Mesenchymal stem cell (in vitro differentiated cells and primary cell): ENCODE data around the gene CIAO2A.

ENCODE experiments used
- DNase-seq: peaks from one replicate; pipeline ENCODE4 v3.0.0-alpha.2; 2013
- H2AFZ ChIP-seq: one replicate; pipeline ENCODE4 v1.6.1; 2013; ENCODE audit warnings: low read depth, mild to moderate bottlenecking, control low read depth, inconsistent platforms, low read length, moderate library complexity
- H2AK5ac ChIP-seq: 2 replicates; pipeline ENCODE4 v1.6.1; 2013; ENCODE audit warnings: low read length, moderate library complexity, mild to moderate bottlenecking, inconsistent platforms; ENCODE audit not compliant: severe bottlenecking
- H2BK120ac ChIP-seq: one replicate; pipeline ENCODE4 v1.6.1; 2013; ENCODE audit warnings: low read depth, mild to moderate bottlenecking, inconsistent platforms, low read length, moderate library complexity
- H2BK12ac ChIP-seq, 2 experiments: one replicate each; pipeline ENCODE4 v1.6.1; 2013; ENCODE audit warnings: inconsistent platforms in 2 of 2, low read length in 2 of 2, mild to moderate bottlenecking in 2 of 2, moderate library complexity in 2 of 2, control low read depth in 1 of 2
- H2BK15ac ChIP-seq: one replicate; pipeline ENCODE4 v1.6.1; 2013; ENCODE audit warnings: mild to moderate bottlenecking, low read depth, inconsistent platforms; ENCODE audit not compliant: poor library complexity, severe bottlenecking
- H2BK5ac ChIP-seq: 2 replicates; pipeline ENCODE4 v1.6.1; 2013; ENCODE audit warnings: low read depth, mild to moderate bottlenecking, low read length, control low read depth, inconsistent platforms; ENCODE audit not compliant: poor library complexity, severe bottlenecking
- H3K14ac ChIP-seq, 2 experiments: one replicate each; pipeline ENCODE4 v1.6.1; 2013; ENCODE audit warnings: inconsistent platforms in 2 of 2, low read length in 2 of 2, control low read depth in 1 of 2, mild to moderate bottlenecking in 1 of 2, moderate library complexity in 1 of 2
- H3K18ac ChIP-seq, 2 experiments: one replicate each; pipeline ENCODE4 v1.6.1; 2013; ENCODE audit warnings: inconsistent platforms in 2 of 2, low read length in 2 of 2, control low read depth in 1 of 2, low read depth in 1 of 2, mild to moderate bottlenecking in 1 of 2
- H3K23ac ChIP-seq, 2 experiments: one replicate each; pipeline ENCODE4 v1.6.1; 2013; ENCODE audit warnings: inconsistent platforms in 2 of 2, low read length in 2 of 2, mild to moderate bottlenecking in 2 of 2, moderate library complexity in 2 of 2, control low read depth in 1 of 2
- H3K27ac ChIP-seq: 2 replicates; pipeline ENCODE4 v1.5.1; 2013; ENCODE audit warnings: mild to moderate bottlenecking, moderate library complexity, low read length, control low read depth, inconsistent platforms; ENCODE audit not compliant: poor library complexity, severe bottlenecking
- H3K27me3 ChIP-seq, 2 experiments: 2 replicates each; pipeline versions ENCODE4 v1.6.1 to v1.7.0; 2013; ENCODE audit warnings: low read length in 2 of 2, mild to moderate bottlenecking in 2 of 2, moderate library complexity in 2 of 2, control low read depth in 1 of 2, inconsistent platforms in 1 of 2; ENCODE audit not compliant: control insufficient read depth in 1 of 2, insufficient read depth in 1 of 2
- H3K36me3 ChIP-seq, 2 experiments: 2 replicates each; pipeline versions ENCODE4 v1.6.1 to v1.7.0; 2013; ENCODE audit warnings: low read length in 2 of 2, control low read depth in 1 of 2, inconsistent platforms in 1 of 2, low read depth in 1 of 2, mild to moderate bottlenecking in 1 of 2; ENCODE audit not compliant: insufficient read depth in 2 of 2, control insufficient read depth in 1 of 2
- H3K4ac ChIP-seq, 2 experiments: one replicate each; pipeline ENCODE4 v1.6.1; 2013; ENCODE audit warnings: inconsistent platforms in 2 of 2, low read length in 2 of 2, mild to moderate bottlenecking in 2 of 2, moderate library complexity in 2 of 2, control low read depth in 1 of 2, low read depth in 1 of 2
- H3K4me1 ChIP-seq: 2 replicates; pipeline ENCODE4 v1.6.1; 2013; ENCODE audit warnings: low read depth, low read length, control low read depth; ENCODE audit not compliant: control insufficient read depth, insufficient read depth
- H3K4me2 ChIP-seq: 2 replicates; pipeline ENCODE4 v1.6.1; 2013; ENCODE audit warnings: low read length, mild to moderate bottlenecking, inconsistent platforms; ENCODE audit not compliant: poor library complexity, severe bottlenecking
- H3K4me3 ChIP-seq, 2 experiments: 2 replicates each; pipeline versions ENCODE4 v1.5.1 to v1.7.0; 2013; ENCODE audit warnings: low read length in 2 of 2, mild to moderate bottlenecking in 2 of 2, control low read depth in 1 of 2, low read depth in 1 of 2; ENCODE audit not compliant: insufficient read depth in 1 of 2
- H3K79me1 ChIP-seq: replicated peaks from 2 replicates; pipeline ENCODE4 v1.6.1; 2013; ENCODE audit warnings: mild to moderate bottlenecking, control low read depth, low read length, inconsistent platforms; ENCODE audit not compliant: poor library complexity, severe bottlenecking
- H3K9ac ChIP-seq: 2 replicates; pipeline ENCODE4 v1.7.0; 2013; ENCODE audit warnings: mild to moderate bottlenecking, low read length, moderate library complexity
- H3K9me3 ChIP-seq: 2 replicates; pipeline ENCODE4 v1.7.0; 2013; ENCODE audit warnings: mild to moderate bottlenecking, low read length; ENCODE audit not compliant: control insufficient read depth
- H4K8ac ChIP-seq: one replicate; pipeline ENCODE4 v1.6.1; 2013; ENCODE audit warnings: inconsistent platforms, mild to moderate bottlenecking, low read length, moderate library complexity
- H4K91ac ChIP-seq: one replicate; pipeline ENCODE4 v1.6.1; 2013; ENCODE audit warnings: mild to moderate bottlenecking, low read length, inconsistent platforms
- WGBS: methylation state at CpG from one replicate; pipeline ENCODE4 v1.1.7; 2013; ENCODE audit warnings: mixed read lengths; 5-methylcytosine and 5-hydroxymethylcytosine counted together

The CIAO2A gene

GRCh38 chr15:64026591-64026990 is 67.0 kb downstream of the CIAO2A start:
- no peak overlapping the region for H3K4me2 ChIP-seq
- no peak overlapping the region for H3K27ac ChIP-seq
- no peak overlapping the region for H2BK120ac ChIP-seq
- H3K36me3 ChIP-seq: peaks cover 0 to 2% of the 10 kb centered on the region in 2 experiments
- no peaks in the 10 kb centered on the region for H3K79me1 ChIP-seq
- H2BK15ac ChIP-seq: no peak overlapping the region
- H3K23ac ChIP-seq: no peak overlapping the region
- H2BK5ac ChIP-seq: no peak overlapping the region
- DNase-seq: peak; percentile 18
- H2AFZ ChIP-seq: no peak overlapping the region
- H2AK5ac ChIP-seq: no peak overlapping the region
- H3K9me3 ChIP-seq: no peaks in the 10 kb centered on the region
- no peak overlapping the region for H3K4me3 ChIP-seq
- H3K14ac ChIP-seq: no peak overlapping the region
- 98% methylated on average over 4 of the region's 4 CpGs for WGBS
- H4K8ac ChIP-seq: no peak overlapping the region
- H3K27me3 ChIP-seq: peaks cover 0 to 5% of the 10 kb centered on the region in 2 experiments
- H2BK12ac ChIP-seq: no peak overlapping the region
- no peaks in the 10 kb centered on the region for H3K4me1 ChIP-seq
- no peak overlapping the region for H3K4ac ChIP-seq
- H4K91ac ChIP-seq: no peak overlapping the region
- no peak overlapping the region for H3K18ac ChIP-seq
- H3K9ac ChIP-seq: no peak overlapping the region

DNA sequence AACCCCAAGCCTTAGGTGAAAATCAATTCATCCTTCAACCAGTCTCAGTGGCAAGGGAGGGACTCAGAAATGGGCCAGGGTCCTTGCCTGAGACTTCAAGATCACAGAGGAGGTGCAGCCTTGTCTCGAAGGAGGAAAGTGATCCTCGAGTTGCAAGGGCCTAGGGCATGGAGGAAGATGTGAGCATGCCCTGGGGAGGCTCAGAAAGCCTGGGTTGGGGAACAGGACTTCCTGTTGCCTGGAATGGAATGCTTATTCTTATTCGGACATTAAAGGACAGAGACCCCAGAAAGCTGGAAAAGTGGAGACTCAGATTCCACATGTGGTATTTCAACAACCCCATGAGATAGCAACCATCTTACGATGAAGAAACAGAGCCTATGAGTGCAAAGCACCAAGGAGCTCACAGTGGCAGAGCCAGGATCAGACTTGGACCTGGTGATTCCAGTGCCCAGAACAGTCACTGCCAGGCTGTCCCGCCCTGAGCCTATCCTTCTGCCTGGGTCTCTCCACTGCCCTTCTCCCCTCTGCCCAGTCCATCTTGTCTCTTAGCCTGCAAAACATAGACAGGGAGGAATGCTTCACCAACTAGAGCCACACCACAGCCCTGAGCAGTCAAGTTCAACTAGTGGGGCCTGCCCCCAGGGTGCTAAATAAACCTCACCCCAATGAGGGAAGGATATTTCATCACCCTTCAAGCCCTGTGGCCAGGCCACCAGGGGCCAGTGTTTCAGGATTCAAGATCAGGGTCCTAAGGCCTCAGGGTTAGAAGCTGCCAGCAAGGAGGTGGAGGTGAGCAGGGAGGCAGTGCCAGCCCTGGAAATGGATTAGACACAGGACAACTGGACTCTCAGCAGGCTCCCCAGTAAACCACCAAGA is 69.2 kb downstream of the CIAO2A start:
- no peak overlapping the region for H3K27ac ChIP-seq
- H3K4me2 ChIP-seq: no peak overlapping the region
- no peak overlapping the region for H3K23ac ChIP-seq
- H2BK15ac ChIP-seq: no peak overlapping the region
- no peaks in the 10 kb centered on the region for H3K4me1 ChIP-seq
- peaks cover 0 to 14% of the 10 kb centered on the region in 2 experiments for H3K27me3 ChIP-seq
- H4K91ac ChIP-seq: no peak overlapping the region
- no peak overlapping the region for H4K8ac ChIP-seq
- H3K14ac ChIP-seq: no peak overlapping the region
- no peaks in the 10 kb centered on the region for H3K9me3 ChIP-seq
- no peak overlapping the region for H2BK12ac ChIP-seq
- no peak overlapping the region for H3K18ac ChIP-seq
- H3K9ac ChIP-seq: no peak overlapping the region
- H3K79me1 ChIP-seq: no peaks in the 10 kb centered on the region
- H3K36me3 ChIP-seq: no peaks in the 10 kb centered on the region
- H3K4ac ChIP-seq: no peak overlapping the region
- H3K4me3 ChIP-seq: no peak overlapping the region
- H2AK5ac ChIP-seq: no peak overlapping the region
- no peak overlapping the region for H2BK5ac ChIP-seq
- WGBS: 70% methylated on average over 5 of the region's 5 CpGs
- H2BK120ac ChIP-seq: no peak overlapping the region
- H2AFZ ChIP-seq: no peak overlapping the region
- DNase-seq: no peak

- DNase-seq: no peak
- H4K91ac ChIP-seq: no peak overlapping the region
- H2BK15ac ChIP-seq: no peak overlapping the region
- H3K4me1 ChIP-seq: no peaks in the 10 kb centered on the region
- H3K4ac ChIP-seq: no peak overlapping the region
- no peak overlapping the region for H2BK5ac ChIP-seq
- peaks cover 2% of the 10 kb centered on the region for H3K79me1 ChIP-seq
- H3K4me3 ChIP-seq: no peak overlapping the region
- no peaks in the 10 kb centered on the region for H3K9me3 ChIP-seq
- H3K27me3 ChIP-seq: peaks cover 0 to 14% of the 10 kb centered on the region in 2 experiments
- no peak overlapping the region for H3K4me2 ChIP-seq
- H3K9ac ChIP-seq: no peak overlapping the region
- H3K23ac ChIP-seq: no peak overlapping the region
- WGBS: 93% methylated on average over 1 of the region's 1 CpG
- H4K8ac ChIP-seq: no peak overlapping the region
- no peak overlapping the region for H2AFZ ChIP-seq
- no peaks in the 10 kb centered on the region for H3K36me3 ChIP-seq
- H3K27ac ChIP-seq: no peak overlapping the region
- no peak overlapping the region for H2BK120ac ChIP-seq
- no peak overlapping the region for H3K18ac ChIP-seq
- no peak overlapping the region for H3K14ac ChIP-seq
- H2BK12ac ChIP-seq: no peak overlapping the region
- H2AK5ac ChIP-seq: no peak overlapping the region
Observed at GRCh38 chr15:64023220-64023619, 70.4 kb downstream of the CIAO2A start.

- no peak overlapping the region for H2BK15ac ChIP-seq
- no peak overlapping the region for H3K14ac ChIP-seq
- no peak overlapping the region for H3K18ac ChIP-seq
- no peaks in the 10 kb centered on the region for H3K4me1 ChIP-seq
- no peak overlapping the region for H4K8ac ChIP-seq
- no peak overlapping the region for H2AK5ac ChIP-seq
- H3K23ac ChIP-seq: no peak overlapping the region
- no peak overlapping the region for H3K4me2 ChIP-seq
- no peak overlapping the region for H2BK120ac ChIP-seq
- H3K27me3 ChIP-seq: peaks cover 0 to 14% of the 10 kb centered on the region in 2 experiments
- 96% methylated on average over 6 of the region's 6 CpGs for WGBS
- H2AFZ ChIP-seq: no peak overlapping the region
- no peak overlapping the region for H3K9ac ChIP-seq
- no peaks in the 10 kb centered on the region for H3K9me3 ChIP-seq
- peaks cover 2% of the 10 kb centered on the region for H3K79me1 ChIP-seq
- no peak overlapping the region for H2BK12ac ChIP-seq
- no peak overlapping the region for H2BK5ac ChIP-seq
- no peak overlapping the region for H3K4ac ChIP-seq
- H4K91ac ChIP-seq: no peak overlapping the region
- no peak overlapping the region for H3K4me3 ChIP-seq
- H3K36me3 ChIP-seq: no peaks in the 10 kb centered on the region
- DNase-seq: no peak
- H3K27ac ChIP-seq: no peak overlapping the region
Observed at GRCh38 chr15:64022571-64022970, 71.1 kb downstream of the CIAO2A start.
